ENCODE measurements around the gene DNM1.
"Not testable (repeated sequence)": the region's sequence is repeated elsewhere in the genome, so short reads cannot be mapped to it uniquely, and the experiment has no call there.

The DNM1 gene

DNA sequence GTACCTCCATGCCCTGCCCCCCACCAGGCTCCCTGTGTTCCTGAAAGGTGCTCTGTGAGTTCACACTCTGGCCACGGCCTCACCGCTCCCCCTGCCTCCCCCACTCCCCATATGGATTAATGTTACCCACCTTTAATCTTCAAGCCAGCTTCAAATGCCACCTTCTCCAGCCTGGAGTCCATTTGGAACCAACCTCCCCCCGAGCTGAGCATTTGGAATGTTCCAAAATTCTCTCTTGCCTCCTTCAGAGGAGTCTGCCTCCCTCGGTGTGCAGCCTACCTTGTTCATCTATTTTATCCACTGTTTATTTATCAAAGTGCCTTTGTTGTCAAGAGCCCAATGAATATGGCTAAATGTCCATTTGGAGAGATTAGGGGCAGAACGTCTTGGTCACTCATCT lies 68.3 kb downstream of the DNM1 start:
- in situ Hi-C loops (cut with MboI; ENCODE audit: low sequenced_read_pairs), result no loop called here

DNA sequence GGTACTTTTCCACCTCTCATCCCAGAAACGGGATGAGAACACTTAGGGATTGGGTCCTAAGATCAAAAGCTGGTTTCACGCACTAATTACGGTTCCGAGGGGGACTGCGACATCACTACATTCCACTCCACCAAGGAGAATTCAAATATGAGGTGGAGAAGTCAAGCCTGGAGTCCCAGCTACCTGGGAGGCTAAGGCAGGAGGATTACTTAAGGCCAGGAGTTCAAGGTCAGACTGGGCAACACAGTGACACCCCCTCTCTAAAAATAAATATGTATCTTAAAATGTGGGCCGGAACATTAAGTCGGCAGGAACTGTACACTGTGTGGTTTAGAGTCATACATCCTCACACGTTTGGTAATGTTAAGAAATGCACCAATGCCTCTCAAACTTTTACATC lies 71.1 kb downstream of the DNM1 start:
- in situ Hi-C loops (cut with MboI; ENCODE audit: low sequenced_read_pairs), result no loop called here

DNA sequence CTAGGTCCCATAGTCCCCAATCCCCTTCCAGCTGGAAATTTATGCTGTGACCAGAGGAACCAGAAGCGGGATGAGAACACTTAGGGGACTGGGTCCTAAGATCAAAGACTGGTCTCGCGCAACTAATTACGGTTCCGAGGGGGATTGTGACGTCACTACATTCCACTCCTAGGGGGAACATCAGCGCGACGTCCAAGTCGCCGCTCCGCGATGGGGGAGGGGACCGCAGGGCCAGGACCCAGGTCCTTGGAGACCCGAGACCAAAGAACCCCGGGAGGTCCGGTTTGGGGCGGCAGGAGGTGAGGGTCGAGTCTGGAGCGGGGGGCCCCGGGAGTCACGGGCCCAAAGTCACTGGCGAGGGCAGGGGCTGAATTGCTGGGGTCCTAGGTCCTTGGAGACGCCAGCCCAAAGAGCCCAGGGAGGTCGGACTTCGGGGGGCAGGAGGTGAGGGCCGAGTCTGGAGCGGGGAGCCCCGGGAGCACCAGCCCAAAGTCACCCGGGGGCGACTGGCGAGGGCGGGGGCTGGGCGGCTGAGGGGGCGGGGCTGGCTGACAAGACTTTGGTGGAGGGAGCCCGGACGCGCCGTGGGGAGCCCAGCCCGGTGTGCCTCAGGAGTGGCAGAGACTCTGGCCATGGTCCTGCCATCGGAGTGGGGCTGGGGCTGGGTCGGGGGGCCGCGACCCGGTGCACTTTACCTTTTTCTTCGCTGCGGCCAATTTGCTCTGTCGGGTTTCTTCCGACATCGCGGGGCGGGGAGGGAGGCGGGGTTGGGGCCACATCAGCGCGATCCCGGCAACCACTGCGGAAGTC lies 72.2 kb downstream of the DNM1 start, which contains the start of gene GOLGA2:
Gene GOLGA2, minus strand, starts transcription at position 810 of the 810 bp plus-strand sequence. Its CDS starts 31 bp downstream, at position 779.
- in situ Hi-C loops (cut with MboI; ENCODE audit: low sequenced_read_pairs), result no loop called here

DNA sequence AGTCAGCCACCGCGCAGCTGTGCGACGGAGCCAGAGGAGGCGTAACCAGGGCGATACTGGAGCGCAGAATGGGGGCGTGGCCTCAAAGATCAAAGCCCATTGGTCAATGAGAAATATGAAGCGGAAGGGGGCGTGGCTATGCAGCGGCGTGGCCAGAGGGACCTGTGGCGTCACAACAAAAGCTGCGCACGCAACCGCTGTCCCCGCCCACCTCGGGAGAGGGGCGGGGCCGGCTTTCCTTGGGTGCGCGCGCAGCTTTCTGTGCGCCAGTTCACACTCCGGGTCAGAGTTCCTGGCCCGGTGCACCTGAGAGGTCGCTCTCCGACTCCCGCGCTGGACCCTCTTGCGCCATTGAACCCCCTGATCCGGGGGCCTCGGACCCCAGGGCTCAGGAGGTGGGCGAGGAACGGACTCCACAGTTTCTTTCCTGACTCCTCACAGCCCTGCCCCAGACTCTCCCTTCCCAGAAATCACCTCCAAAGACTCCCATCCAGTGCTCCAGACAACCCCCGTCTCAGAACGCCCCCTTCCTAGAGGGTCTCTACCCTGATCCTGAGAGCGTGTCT lies 72.9 kb downstream of the DNM1 start, which contains the start of gene SWI5:
Gene SWI5, plus strand, starts transcription at position 269 of the 566 bp plus-strand sequence.
- in situ Hi-C loops (cut with MboI; ENCODE audit: low sequenced_read_pairs), result no loop called here

DNA sequence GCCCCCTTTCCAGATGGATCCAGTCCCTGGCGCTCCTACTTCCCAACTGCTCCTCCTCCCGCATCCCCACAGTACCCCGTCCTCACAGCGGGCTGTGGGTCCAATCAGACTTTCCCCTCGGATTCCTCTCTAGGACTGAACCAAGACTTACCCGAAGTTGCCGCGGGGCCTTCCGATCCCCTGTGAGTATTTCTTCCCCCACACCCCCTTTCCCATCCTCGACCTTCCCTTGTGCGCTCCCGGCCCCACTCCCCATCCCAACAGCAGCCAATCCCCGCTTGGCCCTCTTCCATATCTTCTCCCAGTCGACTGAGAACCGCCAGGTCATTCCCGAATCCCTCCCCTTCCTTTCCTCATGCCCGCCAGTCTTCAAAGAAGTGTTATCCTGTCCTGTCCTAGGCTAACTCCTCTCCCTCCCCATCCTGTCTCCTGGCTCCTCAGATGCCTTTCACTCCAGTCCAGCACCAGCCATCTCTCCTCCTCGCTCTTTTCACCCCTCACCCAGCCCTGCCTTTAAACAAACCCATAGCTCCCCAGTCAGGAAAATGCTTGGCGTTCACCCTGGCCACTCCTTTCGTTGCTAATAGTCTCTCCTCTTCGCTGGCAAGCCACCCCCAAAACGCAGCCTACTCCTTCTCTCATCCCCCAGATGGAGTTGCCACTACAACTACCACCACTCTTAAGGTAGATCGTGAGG lies 73.5 kb downstream of the DNM1 start:
- in situ Hi-C loops (cut with MboI; ENCODE audit: low sequenced_read_pairs), result no loop called here

DNA sequence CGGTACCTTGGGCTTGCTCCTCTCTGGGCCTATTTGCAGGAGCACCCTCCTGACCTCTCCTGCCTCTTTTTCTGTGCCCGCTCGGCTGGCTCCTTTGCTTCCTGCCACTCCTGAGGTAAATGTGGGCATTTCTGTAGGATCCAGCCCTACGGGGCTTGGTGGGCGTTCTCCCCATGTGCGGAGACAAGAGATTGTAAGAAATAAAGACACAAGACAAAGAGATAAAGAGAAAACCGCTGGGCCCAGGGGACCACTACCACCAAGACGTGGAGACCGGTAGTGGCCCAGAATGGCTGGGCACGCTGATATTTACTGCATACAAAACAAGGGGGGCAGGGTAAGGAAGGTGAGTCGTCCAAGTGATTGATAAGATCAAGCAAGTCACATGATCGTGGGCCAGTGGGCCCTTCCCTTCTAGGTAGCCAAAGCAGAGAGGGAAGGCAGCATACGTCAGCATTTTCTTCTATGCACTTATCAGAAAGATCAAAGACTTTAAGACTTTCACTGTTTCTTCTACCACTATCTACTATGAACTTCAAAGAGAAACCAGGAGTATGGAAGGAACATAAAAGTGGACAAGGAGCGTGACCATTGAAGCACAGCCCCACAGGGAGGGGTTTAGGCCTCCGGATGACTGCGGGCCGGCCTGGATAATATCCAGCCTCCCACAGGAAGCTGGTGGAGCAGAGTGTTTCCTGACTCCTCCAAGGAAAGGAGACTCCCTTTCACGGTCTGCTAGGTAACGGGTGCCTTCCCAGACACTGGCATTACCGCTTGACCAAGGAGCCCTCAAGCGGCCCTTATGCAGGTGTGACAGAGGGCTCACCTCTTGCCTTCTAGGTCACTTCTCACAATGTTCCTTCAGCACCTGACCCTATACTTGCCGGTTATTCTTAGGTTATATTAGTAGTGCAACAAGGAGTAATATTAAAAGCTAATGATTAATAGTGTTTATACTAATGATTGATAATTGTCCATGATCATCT lies 76.2 kb downstream of the DNM1 start:
- in situ Hi-C loops (cut with MboI; ENCODE audit: low sequenced_read_pairs), result not testable (repeated sequence)

DNA sequence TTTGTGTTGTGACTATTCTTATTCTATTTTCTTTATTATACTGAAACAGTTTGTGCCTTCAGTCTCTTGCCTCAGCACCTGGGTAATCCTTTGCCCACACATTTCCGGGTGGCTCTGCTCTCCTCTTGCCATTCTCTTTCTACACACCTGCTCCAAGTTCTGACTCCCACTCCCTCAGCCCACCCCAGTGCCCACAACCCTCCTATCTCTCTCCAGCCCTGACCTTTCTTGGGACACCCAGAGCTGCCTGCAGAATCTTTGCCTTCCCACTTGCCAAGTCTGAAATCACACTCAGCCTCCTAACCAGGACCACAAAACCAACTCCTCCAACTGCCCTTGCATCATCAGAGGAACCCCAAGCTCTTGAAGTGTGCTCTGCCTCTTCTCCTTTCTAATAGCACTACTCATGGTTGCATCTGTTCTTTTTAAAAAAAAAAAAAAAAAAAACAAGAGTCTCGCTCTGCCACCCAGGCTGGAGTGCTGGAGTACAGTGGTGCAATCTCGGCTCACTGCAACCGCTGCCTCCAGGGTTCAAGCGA lies 77.0 kb downstream of the DNM1 start:
- in situ Hi-C loops (cut with MboI; ENCODE audit: low sequenced_read_pairs), result no loop called here

DNA sequence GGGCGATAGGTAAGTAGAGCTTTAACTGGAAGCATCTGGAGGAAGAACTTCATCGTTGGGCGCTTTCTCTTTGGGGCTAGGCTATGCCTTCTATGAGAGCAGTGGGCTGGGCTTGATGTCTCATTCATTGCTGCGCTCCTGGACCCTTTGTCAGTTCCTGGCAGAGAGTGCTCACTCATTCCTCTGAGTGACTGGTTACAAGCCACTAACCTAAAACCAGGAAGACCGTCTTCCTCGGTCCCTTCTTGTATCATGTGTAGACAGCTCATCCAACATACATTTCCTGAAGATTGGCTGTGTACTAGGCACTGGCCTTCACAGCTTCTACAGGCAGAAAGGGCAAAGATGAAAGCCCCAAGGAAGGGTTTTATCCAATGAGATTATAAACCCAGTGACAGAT lies 79.3 kb downstream of the DNM1 start:
- in situ Hi-C loops (cut with MboI; ENCODE audit: low sequenced_read_pairs), result no loop called here

DNA sequence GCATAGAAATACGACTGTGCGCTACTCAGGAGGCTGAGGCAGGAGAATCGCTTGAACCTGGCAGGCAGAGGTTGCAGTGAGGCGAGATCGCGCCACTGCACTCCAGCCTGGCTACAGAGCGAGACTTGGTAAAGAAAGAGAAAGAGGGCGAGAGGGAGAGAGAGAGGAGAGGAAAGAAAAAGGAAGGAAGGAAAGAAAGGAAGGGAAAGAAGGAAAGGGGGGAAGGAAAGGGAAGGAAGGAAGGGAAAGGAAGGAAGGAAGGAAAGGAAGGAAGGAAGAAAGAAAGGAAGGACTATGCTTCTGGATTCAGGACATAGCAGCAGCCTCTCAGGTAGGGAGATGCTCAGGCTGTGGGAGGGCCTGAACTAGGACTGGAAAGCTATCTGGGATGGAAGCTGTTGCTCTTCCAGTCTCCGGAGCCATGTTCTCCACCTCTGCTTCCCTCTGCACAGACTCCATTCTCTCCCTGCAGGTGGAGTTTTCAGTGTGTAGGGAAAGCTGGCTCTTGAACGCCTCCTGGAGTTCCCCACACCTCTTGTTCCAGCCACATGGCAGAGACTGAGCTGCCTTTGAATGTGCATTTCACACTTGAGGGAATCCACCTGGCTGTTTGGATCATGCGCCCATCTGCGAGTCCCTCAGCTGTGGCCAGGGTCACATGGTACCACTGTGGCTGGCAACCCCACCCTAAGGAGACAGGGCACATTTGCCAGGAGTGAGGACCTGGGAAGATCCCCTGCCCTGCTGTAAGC lies 82.0 kb downstream of the DNM1 start:
- in situ Hi-C loops (cut with MboI; ENCODE audit: low sequenced_read_pairs), result no loop called here

DNA sequence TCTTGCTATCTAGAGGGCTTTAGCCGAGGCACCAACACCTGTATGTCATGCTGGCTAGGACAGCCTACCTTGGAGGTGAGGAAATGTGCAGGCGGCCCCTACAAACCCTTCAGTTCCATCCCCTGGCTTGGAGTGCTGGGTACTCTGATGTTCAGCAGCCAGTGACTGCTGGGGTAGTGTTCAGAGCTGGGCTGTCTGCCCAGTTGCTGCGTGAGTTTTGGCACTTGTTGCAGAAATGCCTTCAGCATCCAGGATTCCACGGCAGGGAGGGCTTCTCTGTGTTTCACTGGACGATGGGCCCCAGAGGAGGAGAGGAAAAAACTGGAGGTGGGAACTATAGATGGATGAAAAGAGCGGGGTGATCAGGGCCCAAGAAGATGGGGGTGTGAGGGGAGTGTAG lies 83.3 kb downstream of the DNM1 start:
- in situ Hi-C loops (cut with MboI; ENCODE audit: low sequenced_read_pairs), result no loop called here

DNA sequence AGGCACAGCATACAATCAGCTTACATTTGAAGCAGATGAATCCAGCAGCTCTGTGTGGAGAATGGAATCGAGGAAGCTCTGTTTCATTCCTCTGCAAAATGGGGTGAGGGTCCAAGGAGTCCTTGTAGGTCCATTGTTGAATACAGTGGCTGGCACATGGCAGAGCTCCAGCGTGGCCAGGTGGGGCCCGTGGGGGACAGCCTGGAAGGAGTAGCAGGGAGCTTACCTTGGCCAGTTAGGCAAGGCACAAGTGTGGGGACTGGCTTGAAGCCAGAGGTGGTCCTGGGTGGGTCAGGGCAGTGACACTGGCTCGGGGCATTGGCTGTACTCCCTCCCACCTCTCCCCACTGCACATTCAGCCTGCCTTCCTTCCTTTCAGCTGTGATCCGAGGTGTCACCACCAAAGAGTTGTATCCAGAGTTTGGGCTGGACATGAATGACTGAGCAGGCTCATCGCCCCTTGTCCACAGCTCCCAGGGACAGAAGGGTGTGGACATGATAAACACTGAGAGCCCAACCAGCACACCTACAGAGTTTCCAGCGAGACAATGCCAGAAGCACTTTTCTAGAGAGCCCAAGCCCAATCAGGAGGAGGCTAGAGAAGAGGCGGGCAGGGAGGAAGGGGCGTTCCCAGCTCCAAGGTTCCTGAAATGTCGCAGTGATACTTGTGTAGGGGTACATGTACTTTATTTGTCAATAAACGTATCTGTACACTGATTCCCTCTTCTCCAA lies 85.3 kb downstream of the DNM1 start:
- in situ Hi-C loops (cut with MboI; ENCODE audit: low sequenced_read_pairs), result no loop called here

DNA sequence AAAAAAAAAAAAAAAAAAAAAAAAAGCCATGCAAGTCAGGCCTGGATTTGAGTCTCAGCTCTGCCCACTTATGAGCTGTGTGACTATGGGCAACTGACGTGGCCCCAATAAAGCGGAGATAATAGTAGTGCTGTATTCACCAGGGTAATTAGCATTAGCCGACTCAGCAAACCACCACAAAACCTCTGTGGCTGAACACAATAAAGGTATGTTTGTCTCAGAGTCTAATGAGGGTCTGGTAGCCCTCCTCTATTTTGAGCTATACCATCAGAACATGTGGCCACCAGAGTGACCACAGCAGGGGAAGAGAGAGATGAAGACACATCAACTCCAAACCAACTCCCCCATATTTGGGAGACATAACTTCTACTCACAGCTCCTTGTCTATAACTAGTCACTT lies 88.8 kb downstream of the DNM1 start:
- in situ Hi-C loops (cut with MboI; ENCODE audit: low sequenced_read_pairs), result no loop called here

DNA sequence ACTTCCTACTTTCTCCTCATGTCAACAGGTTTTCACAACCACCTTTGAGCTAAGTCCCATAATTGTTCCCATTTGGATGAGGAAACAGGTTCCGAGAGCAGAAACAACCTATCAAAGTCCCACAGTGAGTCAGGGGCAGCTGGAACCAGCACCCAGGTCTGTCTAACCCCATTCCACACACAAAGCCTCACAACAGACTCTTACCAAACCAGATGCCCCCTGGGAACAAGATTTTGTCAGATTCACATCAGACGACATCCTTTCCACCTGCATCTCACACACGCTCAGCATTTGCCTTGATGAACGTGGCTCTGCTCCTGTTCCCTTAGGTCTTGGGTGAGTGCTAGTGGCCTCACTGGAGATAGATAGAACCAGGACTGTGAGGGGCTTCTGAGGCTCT lies 89.9 kb downstream of the DNM1 start:
- in situ Hi-C loops (cut with MboI; ENCODE audit: low sequenced_read_pairs), result no loop called here

DNA sequence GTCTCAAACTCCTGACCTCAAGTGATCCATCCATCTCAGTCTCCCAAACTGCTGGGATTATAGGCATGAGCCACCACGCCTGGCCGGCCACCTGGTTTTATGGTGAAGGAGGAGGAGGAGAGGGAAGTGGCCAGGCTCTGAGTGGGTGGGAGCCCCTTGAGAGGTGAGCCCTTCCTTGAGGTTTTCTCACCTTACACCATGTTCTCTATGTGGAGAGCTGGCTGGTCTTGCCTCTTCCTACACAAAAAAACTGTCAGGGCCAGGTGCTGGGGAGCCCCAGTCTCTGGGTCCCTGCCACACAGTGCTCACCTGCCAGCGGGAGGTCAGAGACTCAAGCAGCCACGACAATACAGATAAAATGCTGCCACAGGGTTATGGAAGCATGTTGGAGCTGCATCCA lies 91.0 kb downstream of the DNM1 start:
- in situ Hi-C loops (cut with MboI; ENCODE audit: low sequenced_read_pairs), result no loop called here

DNA sequence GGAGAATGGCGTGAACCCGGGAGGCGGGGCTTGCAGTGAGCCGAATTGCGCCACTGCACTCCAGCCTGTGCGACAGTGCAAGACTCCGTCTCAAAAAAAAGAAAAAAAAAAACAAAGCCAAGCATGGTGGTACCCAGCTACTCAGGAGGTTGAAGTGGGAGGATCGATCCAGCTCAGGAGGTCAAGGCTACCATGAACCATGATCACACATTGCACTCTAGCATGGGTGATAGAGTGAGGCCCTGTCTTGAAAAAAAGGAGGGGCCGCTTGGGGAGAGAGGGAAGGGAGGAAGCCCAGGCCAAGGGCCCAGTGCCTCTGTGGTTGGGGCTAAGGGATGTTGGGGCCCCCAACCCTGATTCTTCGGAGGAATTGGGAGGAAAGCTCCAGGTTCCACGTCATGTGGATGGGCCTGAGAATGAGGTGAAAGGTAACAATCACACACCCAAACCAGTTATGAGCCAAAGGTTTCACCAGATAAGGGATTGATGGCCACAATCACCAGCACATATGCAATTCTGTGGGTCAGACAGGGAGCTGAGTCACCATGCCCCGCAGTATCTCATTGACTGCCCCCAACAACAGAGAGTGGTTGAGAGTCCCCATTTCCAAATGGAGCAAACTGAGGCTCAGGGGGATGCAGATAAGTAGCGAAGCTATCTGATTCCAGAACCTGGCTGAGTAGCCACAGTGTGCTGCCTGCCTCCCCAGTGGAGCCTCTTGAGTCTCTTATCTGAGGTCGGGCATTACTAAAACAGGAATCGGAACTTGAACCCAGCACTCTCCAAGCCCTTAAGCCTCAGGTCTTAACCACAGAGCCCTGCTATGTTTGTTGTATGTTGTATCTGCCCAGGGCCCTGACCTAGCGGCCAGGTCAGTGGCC lies 93.4 kb downstream of the DNM1 start:
- in situ Hi-C loops (cut with MboI; ENCODE audit: low sequenced_read_pairs), result no loop called here

DNA sequence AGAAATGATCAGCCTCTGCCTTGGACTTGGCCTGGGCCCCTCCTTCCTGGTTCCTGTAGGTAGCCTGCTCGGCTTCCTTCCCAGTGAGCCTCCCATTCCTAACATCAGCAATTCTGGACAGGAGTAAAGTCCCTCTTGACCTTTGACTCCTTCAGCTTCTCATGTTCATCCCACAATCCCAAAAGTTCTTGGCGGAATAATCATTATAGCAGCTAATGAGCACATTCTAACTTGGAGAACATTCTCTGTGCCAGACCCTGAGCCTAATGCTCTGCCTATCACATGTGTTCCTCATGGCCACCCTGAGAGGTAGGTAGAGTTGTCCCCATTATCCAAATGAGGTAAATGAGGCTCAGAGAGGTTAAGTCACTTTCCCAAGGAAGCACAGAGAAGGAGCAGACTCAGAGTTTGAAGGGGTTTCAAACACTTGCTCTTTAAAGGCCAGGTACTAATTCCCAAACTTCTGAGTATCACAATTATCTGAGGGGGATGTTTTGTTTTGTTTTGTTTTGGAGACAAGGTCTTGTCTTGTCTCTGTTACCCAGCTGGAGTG lies 94.1 kb downstream of the DNM1 start:
- in situ Hi-C loops (cut with MboI; ENCODE audit: low sequenced_read_pairs), result no loop called here

DNA sequence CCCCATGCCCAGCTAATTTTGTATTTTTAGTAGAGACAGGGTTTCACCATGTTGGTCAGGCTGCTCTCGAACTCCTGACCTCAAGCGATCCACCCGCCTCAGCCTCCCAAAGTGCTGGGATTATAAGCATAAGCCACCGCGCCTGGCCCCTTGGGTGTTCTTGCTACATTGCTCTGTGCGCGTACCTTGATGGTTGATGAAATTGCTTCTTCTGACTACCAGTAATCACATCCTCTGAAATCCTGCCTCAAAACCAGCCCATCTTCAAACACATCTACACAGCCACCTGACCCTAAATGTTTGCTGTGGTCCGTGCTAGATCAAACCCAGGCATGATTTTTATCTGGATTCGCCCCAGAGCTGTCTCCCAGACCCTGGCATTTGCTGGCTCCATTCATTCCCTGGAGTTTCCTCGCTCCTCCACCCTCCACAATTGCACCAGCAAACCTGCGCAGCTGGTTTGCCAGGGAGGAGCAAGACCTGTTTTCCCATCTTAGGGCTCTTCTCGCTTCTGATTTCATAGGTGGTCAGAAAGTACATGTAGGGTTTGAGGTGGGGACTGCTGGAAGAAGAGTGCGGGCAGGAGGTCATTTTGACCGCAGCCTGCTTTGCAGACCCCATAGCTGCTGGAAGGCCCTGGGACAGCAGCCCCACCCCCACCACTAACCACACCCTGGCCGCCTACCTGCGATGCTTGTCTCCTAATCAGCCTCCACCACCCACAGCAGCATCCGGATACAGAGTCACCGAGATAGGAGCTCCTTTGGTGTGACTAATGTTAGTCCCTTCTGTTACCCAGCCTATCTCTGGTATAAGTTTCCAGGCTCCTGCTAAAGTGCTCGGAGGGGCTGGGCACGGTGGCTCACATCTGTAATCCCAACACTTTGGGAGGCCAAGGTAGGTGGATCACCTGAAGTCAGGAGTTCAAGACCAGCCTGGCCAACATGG lies 95.6 kb downstream of the DNM1 start:
- in situ Hi-C loops (cut with MboI; ENCODE audit: low sequenced_read_pairs), result no loop called here

All from HL-60/S4 (cell line).